Left ventricle myocardium superior (tissue), 1 donor: ENCODE measurements around the gene SLC34A1. TPM values are rescaled to one million over a fixed set of nuclear protein-coding genes. Genes with fewer than 3 reads are reported as not detected.

Source experiments
- ATAC-seq: fragments of 200-7000 bp; cut with Tn5 transposase; one replicate; pipeline ENCODE4 v1.9.1; 2020; ENCODE audit warnings: mild to moderate bottlenecking, moderate library complexity
- DNase-seq: peaks from one replicate; pipeline ENCODE4 v3.0.0-alpha.2; 2020
- intact Hi-C: fragments of 100-400 bp; cut with micrococcal nuclease; formaldehyde crosslinking; loops from one replicate; pipeline ENCODE4 v1.11.0; 2022
- total RNA-seq: library from RNA; stranded (reverse); fragmentation: NEBNext Ultra II Directional; extraction: Animal tissue kit (Norgen Biotek cat#: 25700); gene quantifications from one replicate; pipeline ENCODE4 v1.2.1, GENCODE V29; 2021
- donor health status: DM: no; HTN: yes; CAD: no; lungs with severe emphysema.

SLC34A1 gene
- total RNA-seq, 1 donor from 2014 or later: not detected

- DNase-seq (peak; percentile 23), ATAC-seq (no peak)
- intact Hi-C loops: no loop called here
These were observed 50.9 kb downstream of the SLC34A1 start for GRCh38 chr5:177434942-177435738.

GRCh38 chr5:177435847-177436536 lies 51.8 kb downstream of the SLC34A1 start:
- intact Hi-C loops: no loop called here
- ATAC-seq (no peak), DNase-seq (no peak)

- DNase-seq (no peak), ATAC-seq (no peak)
- intact Hi-C loops: no loop called here
These were observed 53.4 kb downstream of the SLC34A1 start for GRCh38 chr5:177437623-177438022.

GRCh38 chr5:177438468-177438867 lies 54.2 kb downstream of the SLC34A1 start:
- intact Hi-C loops: no loop called here
- no peak for ATAC-seq
- no peak for DNase-seq

GRCh38 chr5:177439518-177440053 lies 55.4 kb downstream of the SLC34A1 start:
- intact Hi-C loops: no loop called here
- no peak for ATAC-seq
- DNase-seq: no peak

- DNase-seq: no peak
- intact Hi-C loops: no loop called here
- no peak for ATAC-seq
These were observed 56.2 kb downstream of the SLC34A1 start for GRCh38 chr5:177440211-177440989.

GRCh38 chr5:177440990-177441780 lies 57.0 kb downstream of the SLC34A1 start:
- DNase-seq (no peak), ATAC-seq (no peak)
- intact Hi-C loops: no loop called here

- intact Hi-C loops: no loop called here
- ATAC-seq (no peak), DNase-seq (no peak)
These were observed 58.0 kb downstream of the SLC34A1 start for GRCh38 chr5:177442066-177442826.

- DNase-seq (no peak), ATAC-seq (no peak)
- intact Hi-C loops: no loop called here
These were observed 59.1 kb downstream of the SLC34A1 start for GRCh38 chr5:177443144-177443983.

- ATAC-seq: no peak
- intact Hi-C loops: no loop called here
- DNase-seq: no peak
These were observed 60.1 kb downstream of the SLC34A1 start for GRCh38 chr5:177444106-177445051.

GRCh38 chr5:177445052-177445916 lies 61.0 kb downstream of the SLC34A1 start:
- ATAC-seq: no peak
- DNase-seq: no peak
- intact Hi-C loops: no loop called here

GRCh38 chr5:177445917-177446199 lies 61.6 kb downstream of the SLC34A1 start:
- intact Hi-C loops: no loop called here
- ATAC-seq: no peak
- DNase-seq: no peak

- DNase-seq (peak; percentile 80), ATAC-seq (peak; percentile 72)
- intact Hi-C loops: no loop called here
These were observed 62.2 kb downstream of the SLC34A1 start, which contains the start of gene PRR7 for GRCh38 chr5:177446200-177447065. Gene PRR7 (plus strand): TSS chr5:177446814. CDS start chr5:177455068, 8,254 bp downstream.

GRCh38 chr5:177447066-177447610 lies 62.9 kb downstream of the SLC34A1 start:
- peak; percentile 57 for DNase-seq
- intact Hi-C loops: no loop called here
- no peak for ATAC-seq
